ENCODE measurements around the gene RPL11.
"Not testable (repeated sequence)": the region's sequence is repeated elsewhere in the genome, so short reads cannot be mapped to it uniquely, and the experiment has no call there.

RPL11 gene

GRCh38 chr1:23691499-23692307 lies at the start of gene RPL11:
Gene RPL11, plus strand, starts transcription at chr1:23691806. Its CDS starts 18 bp downstream, at chr1:23691824.
- H3K9me3 ChIP-seq (ENCODE audit: control insufficient read depth, insufficient read depth, low read length), result no peaks in the 10 kb centered on the region
- H3K36me3 ChIP-seq (ENCODE audit: insufficient read depth, low read length), result peaks cover 43% of the 10 kb centered on the region
- peaks cover 10% of the 10 kb centered on the region for H3K4me1 ChIP-seq (ENCODE audit: insufficient read depth, low read length)
- H3K9ac ChIP-seq (ENCODE audit: low read depth, low read length), result peak within 1 kb of the TSS; percentile 88

GRCh38 chr1:23643736-23644554 lies 47.7 kb upstream of the RPL11 start:
- Histone ChIP-seq H3K36me3 (ENCODE audit: insufficient read depth, low read length) (no peaks in the 10 kb centered on the region), H3K9ac (ENCODE audit: low read depth, low read length) (no peak overlapping the region), H3K4me1 (ENCODE audit: insufficient read depth, low read length) (peaks cover 6% of the 10 kb centered on the region), H3K9me3 (ENCODE audit: control insufficient read depth, insufficient read depth, low read length) (no peaks in the 10 kb centered on the region)

- H3K9me3 ChIP-seq (ENCODE audit: control insufficient read depth, insufficient read depth, low read length), result no peaks in the 10 kb centered on the region
- no peaks in the 10 kb centered on the region for H3K36me3 ChIP-seq (ENCODE audit: insufficient read depth, low read length)
- H3K4me1 ChIP-seq (ENCODE audit: insufficient read depth, low read length), result peaks cover 6% of the 10 kb centered on the region
- H3K9ac ChIP-seq (ENCODE audit: low read depth, low read length), result no peak overlapping the region
Observed at GRCh38 chr1:23644555-23644866, 47.1 kb upstream of the RPL11 start.

GRCh38 chr1:23645338-23645737 lies 46.3 kb upstream of the RPL11 start:
- Histone ChIP-seq H3K9me3 (ENCODE audit: control insufficient read depth, insufficient read depth, low read length) (no peaks in the 10 kb centered on the region), H3K9ac (ENCODE audit: low read depth, low read length) (no peak overlapping the region), H3K36me3 (ENCODE audit: insufficient read depth, low read length) (no peaks in the 10 kb centered on the region), H3K4me1 (ENCODE audit: insufficient read depth, low read length) (peaks cover 6% of the 10 kb centered on the region)

GRCh38 chr1:23646091-23646490 lies 45.5 kb upstream of the RPL11 start:
- peaks cover 6% of the 10 kb centered on the region for H3K4me1 ChIP-seq (ENCODE audit: insufficient read depth, low read length)

GRCh38 chr1:23646541-23646940 lies 45.1 kb upstream of the RPL11 start:
- H3K9me3 ChIP-seq (ENCODE audit: control insufficient read depth, insufficient read depth, low read length), result no peaks in the 10 kb centered on the region
- H3K4me1 ChIP-seq (ENCODE audit: insufficient read depth, low read length), result peaks cover 6% of the 10 kb centered on the region
- H3K36me3 ChIP-seq (ENCODE audit: insufficient read depth, low read length), result no peaks in the 10 kb centered on the region
- H3K9ac ChIP-seq (ENCODE audit: low read depth, low read length), result no peak overlapping the region

More at GRCh38 chr1:23646091-23646490, 45.5 kb upstream of the RPL11 start:
- no peak overlapping the region for H3K9ac ChIP-seq (ENCODE audit: low read depth, low read length)
- no peaks in the 10 kb centered on the region for H3K36me3 ChIP-seq (ENCODE audit: insufficient read depth, low read length)
- no peaks in the 10 kb centered on the region for H3K9me3 ChIP-seq (ENCODE audit: control insufficient read depth, insufficient read depth, low read length)

- no peak overlapping the region for H3K9ac ChIP-seq (ENCODE audit: low read depth, low read length)
- H3K9me3 ChIP-seq (ENCODE audit: control insufficient read depth, insufficient read depth, low read length), result no peaks in the 10 kb centered on the region
- peaks cover 6% of the 10 kb centered on the region for H3K4me1 ChIP-seq (ENCODE audit: insufficient read depth, low read length)
- no peaks in the 10 kb centered on the region for H3K36me3 ChIP-seq (ENCODE audit: insufficient read depth, low read length)
Observed at GRCh38 chr1:23648576-23648975, 43.0 kb upstream of the RPL11 start.

- not testable (repeated sequence) for H3K4me1 ChIP-seq (ENCODE audit: insufficient read depth, low read length); H3K36me3 ChIP-seq (ENCODE audit: insufficient read depth, low read length); H3K9ac ChIP-seq (ENCODE audit: low read depth, low read length); H3K9me3 ChIP-seq (ENCODE audit: control insufficient read depth, insufficient read depth, low read length)
Observed at GRCh38 chr1:23649157-23649556, 42.4 kb upstream of the RPL11 start.

- Histone ChIP-seq H3K9ac (ENCODE audit: low read depth, low read length) (no peak overlapping the region), H3K9me3 (ENCODE audit: control insufficient read depth, insufficient read depth, low read length) (no peaks in the 10 kb centered on the region), H3K36me3 (ENCODE audit: insufficient read depth, low read length) (no peaks in the 10 kb centered on the region), H3K4me1 (ENCODE audit: insufficient read depth, low read length) (no peaks in the 10 kb centered on the region)
Observed at GRCh38 chr1:23650344-23650990, 41.1 kb upstream of the RPL11 start.

GRCh38 chr1:23651069-23651808 lies 40.4 kb upstream of the RPL11 start:
- H3K4me1 ChIP-seq (ENCODE audit: insufficient read depth, low read length), result no peaks in the 10 kb centered on the region
- H3K9me3 ChIP-seq (ENCODE audit: control insufficient read depth, insufficient read depth, low read length), result no peaks in the 10 kb centered on the region

GRCh38 chr1:23657659-23658275 lies 33.8 kb upstream of the RPL11 start:
- Histone ChIP-seq H3K36me3 (ENCODE audit: insufficient read depth, low read length) (no peaks in the 10 kb centered on the region), H3K4me1 (ENCODE audit: insufficient read depth, low read length) (no peaks in the 10 kb centered on the region; the same call in 1 of the 2 replicates), H3K9ac (ENCODE audit: low read depth, low read length) (no peak overlapping the region), H3K9me3 (ENCODE audit: control insufficient read depth, insufficient read depth, low read length) (no peaks in the 10 kb centered on the region)

More at GRCh38 chr1:23651069-23651808, 40.4 kb upstream of the RPL11 start:
- H3K9ac ChIP-seq (ENCODE audit: low read depth, low read length), result no peak overlapping the region
- H3K36me3 ChIP-seq (ENCODE audit: insufficient read depth, low read length), result no peaks in the 10 kb centered on the region

- Histone ChIP-seq H3K9ac (ENCODE audit: low read depth, low read length) (no peak overlapping the region), H3K36me3 (ENCODE audit: insufficient read depth, low read length) (no peaks in the 10 kb centered on the region), H3K9me3 (ENCODE audit: control insufficient read depth, insufficient read depth, low read length) (no peaks in the 10 kb centered on the region), H3K4me1 (ENCODE audit: insufficient read depth, low read length) (peaks cover 4% of the 10 kb centered on the region)
Observed at GRCh38 chr1:23660671-23661070, 30.9 kb upstream of the RPL11 start.

GRCh38 chr1:23661887-23662286 lies 29.7 kb upstream of the RPL11 start:
- Histone ChIP-seq H3K36me3 (ENCODE audit: insufficient read depth, low read length) (no peaks in the 10 kb centered on the region), H3K9ac (ENCODE audit: low read depth, low read length) (no peak overlapping the region), H3K9me3 (ENCODE audit: control insufficient read depth, insufficient read depth, low read length) (no peaks in the 10 kb centered on the region), H3K4me1 (ENCODE audit: insufficient read depth, low read length) (peaks cover 4% of the 10 kb centered on the region)

Measured in ES-I3 (cell line).